NCI-H128 (cell line): Measurements from ENCODE around the gene DGKQ.
A peak's percentile ranks its signal among the peaks of the same experiment; 100 is the strongest.

ENCODE experiments used
- DNase-seq: peaks from one replicate; lab custom pipeline; 2025; ENCODE audit not compliant: unreplicated experiment; lab: John Stamatoyannopoulos, UW

DGKQ gene

GRCh38 chr4:973431-974397 is at the start of gene DGKQ:
Gene DGKQ (minus strand): TSS chr4:973569. CDS start chr4:973482, 87 bp downstream.
- DNase-seq = peak; percentile 4

GRCh38 chr4:1022739-1023066 is 49.3 kb upstream of the DGKQ start:
- DNase-seq = no peak

- DNase-seq = no peak
Measured at GRCh38 chr4:1022051-1022738, 48.8 kb upstream of the DGKQ start.

GRCh38 chr4:1021386-1022050 is 48.1 kb upstream of the DGKQ start:
- no peak for DNase-seq

GRCh38 chr4:1019729-1020470 is 46.5 kb upstream of the DGKQ start:
- no peak for DNase-seq

- no peak for DNase-seq
Measured at GRCh38 chr4:1019320-1019719, 46.0 kb upstream of the DGKQ start.

- no peak for DNase-seq
Measured at GRCh38 chr4:1018147-1019020, 45.0 kb upstream of the DGKQ start.

GRCh38 chr4:1017706-1018105 is 44.3 kb upstream of the DGKQ start:
- DNase-seq = no peak

- no peak for DNase-seq
Measured at GRCh38 chr4:1017211-1017610, 43.8 kb upstream of the DGKQ start.

GRCh38 chr4:1015746-1016145 is 42.4 kb upstream of the DGKQ start:
- DNase-seq = no peak

GRCh38 chr4:1015179-1015578 is 41.8 kb upstream of the DGKQ start:
- no peak for DNase-seq

GRCh38 chr4:1014291-1015167 is 41.2 kb upstream of the DGKQ start:
- no peak for DNase-seq

GRCh38 chr4:1013225-1014073 is 40.1 kb upstream of the DGKQ start:
- no peak for DNase-seq

- DNase-seq = no peak
Measured at GRCh38 chr4:1012034-1012739, 38.8 kb upstream of the DGKQ start.

GRCh38 chr4:1011666-1012033 is 38.3 kb upstream of the DGKQ start:
- DNase-seq = no peak

GRCh38 chr4:1011022-1011665 is 37.8 kb upstream of the DGKQ start, which contains the start of gene FGFRL1:
Gene FGFRL1 (plus strand): TSS chr4:1011626. CDS start chr4:1012486, 860 bp downstream.
- DNase-seq = no peak

GRCh38 chr4:1010395-1011021 is 37.1 kb upstream of the DGKQ start:
- no peak for DNase-seq
